Tibial artery (tissue), 4 donors: ENCODE measurements around the gene BAHCC1.

ENCODE experiments used
- DNase-seq, 2 donors: peaks; one replicate each; pipeline ENCODE4 v3.0.0-alpha.2; 2019
- H3K27ac ChIP-seq, 2 donors: fragments of 200-600 bp; sonication (generic) in 1 of 2; 1 replicate in 1 of 2; 2 replicates in 1 of 2; pipeline ENCODE4 v1.5.1; 2018 to 2019; ENCODE audit warnings: mild to moderate bottlenecking in 1 of 2
- H3K27me3 ChIP-seq, 2 donors: fragments of 200-600 bp; sonication (generic) in 1 of 2; one replicate each; pipeline versions ENCODE4 v1.5.1 to v1.6.0; 2016 to 2019
- H3K36me3 ChIP-seq, 3 donors: fragments of 200-600 bp; sonication (generic) in 2 of 3; one replicate each; pipeline ENCODE4 v1.5.1; 2016 to 2019; ENCODE audit warnings: mild to moderate bottlenecking in 2 of 3
- H3K4me1 ChIP-seq, 4 donors: fragments of 200-600 bp; sonication (generic) in 2 of 4; 1 replicate in 3 of 4; 2 replicates in 1 of 4; pipeline ENCODE4 v1.5.1; 2016 to 2019
- H3K4me3 ChIP-seq, 2 donors: fragments of 200-600 bp; sonication (generic) in 1 of 2; 1 replicate in 1 of 2; 2 replicates in 1 of 2; pipeline ENCODE4 v1.5.1; 2018 to 2019; ENCODE audit warnings: mild to moderate bottlenecking in 2 of 2
- H3K9me3 ChIP-seq, 3 donors: fragments of 200-600 bp; sonication (generic) in 1 of 3; one replicate each; pipeline ENCODE4 v1.5.1; 2016 to 2019
- intact Hi-C: fragments of 100-400 bp; cut with DNase I; formaldehyde crosslinking; loops from one replicate; pipeline ENCODE4 v1.15.0; 2023; ENCODE audit warnings: low total_unique reads
- TF ChIP-seq, protein P1 (sequence below), 2 experiments: fragments of 200-600 bp in 1 of 2; fragments of 450-650 bp in 1 of 2; IDR thresholded peaks; one replicate each; pipeline ENCODE4 v1.5.1; 2017 to 2019; ENCODE audit warnings: antibody characterized with exemption in 2 of 2, mild to moderate bottlenecking in 1 of 2, moderate library complexity in 1 of 2

Gene BAHCC1

DNA sequence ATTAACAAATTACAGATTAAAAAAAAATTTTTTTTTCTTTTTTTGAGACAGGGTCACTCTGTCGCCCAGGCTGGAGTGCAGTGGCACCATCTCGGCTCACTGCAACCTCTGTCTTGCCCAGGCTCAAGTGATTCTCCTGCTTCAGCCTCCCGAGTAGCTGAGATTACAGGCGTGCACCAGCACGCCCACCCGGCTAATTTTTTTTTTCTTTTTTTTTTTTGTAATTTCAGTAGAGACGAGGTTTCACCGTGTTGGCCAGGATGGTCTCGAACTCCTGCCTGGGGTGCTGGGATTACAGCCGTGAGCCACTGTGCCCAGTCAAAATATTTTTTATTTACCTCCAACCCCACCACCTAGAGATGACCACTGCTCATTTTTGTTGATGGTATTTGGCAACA lies 91.8 kb downstream of the BAHCC1 start:
- no peaks in the 10 kb centered on the region for H3K36me3 ChIP-seq
- H3K4me1 ChIP-seq = peaks cover 0 to 42% (median 35%) of the 10 kb centered on the region in 4 donors
- H3K4me3 ChIP-seq = peak overlapping the region; percentile 61 to 86
- peaks cover 0 to 9% of the 10 kb centered on the region in 2 donors for H3K27me3 ChIP-seq
- TF ChIP-seq, protein P1, sequence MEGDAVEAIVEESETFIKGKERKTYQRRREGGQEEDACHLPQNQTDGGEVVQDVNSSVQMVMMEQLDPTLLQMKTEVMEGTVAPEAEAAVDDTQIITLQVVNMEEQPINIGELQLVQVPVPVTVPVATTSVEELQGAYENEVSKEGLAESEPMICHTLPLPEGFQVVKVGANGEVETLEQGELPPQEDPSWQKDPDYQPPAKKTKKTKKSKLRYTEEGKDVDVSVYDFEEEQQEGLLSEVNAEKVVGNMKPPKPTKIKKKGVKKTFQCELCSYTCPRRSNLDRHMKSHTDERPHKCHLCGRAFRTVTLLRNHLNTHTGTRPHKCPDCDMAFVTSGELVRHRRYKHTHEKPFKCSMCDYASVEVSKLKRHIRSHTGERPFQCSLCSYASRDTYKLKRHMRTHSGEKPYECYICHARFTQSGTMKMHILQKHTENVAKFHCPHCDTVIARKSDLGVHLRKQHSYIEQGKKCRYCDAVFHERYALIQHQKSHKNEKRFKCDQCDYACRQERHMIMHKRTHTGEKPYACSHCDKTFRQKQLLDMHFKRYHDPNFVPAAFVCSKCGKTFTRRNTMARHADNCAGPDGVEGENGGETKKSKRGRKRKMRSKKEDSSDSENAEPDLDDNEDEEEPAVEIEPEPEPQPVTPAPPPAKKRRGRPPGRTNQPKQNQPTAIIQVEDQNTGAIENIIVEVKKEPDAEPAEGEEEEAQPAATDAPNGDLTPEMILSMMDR (IDR thresholded peaks at IDR 0.05) = no peak
- no peak overlapping the region for H3K27ac ChIP-seq
- intact Hi-C loops = no loop called here
- no peak for DNase-seq
- no peaks in the 10 kb centered on the region for H3K9me3 ChIP-seq

DNA sequence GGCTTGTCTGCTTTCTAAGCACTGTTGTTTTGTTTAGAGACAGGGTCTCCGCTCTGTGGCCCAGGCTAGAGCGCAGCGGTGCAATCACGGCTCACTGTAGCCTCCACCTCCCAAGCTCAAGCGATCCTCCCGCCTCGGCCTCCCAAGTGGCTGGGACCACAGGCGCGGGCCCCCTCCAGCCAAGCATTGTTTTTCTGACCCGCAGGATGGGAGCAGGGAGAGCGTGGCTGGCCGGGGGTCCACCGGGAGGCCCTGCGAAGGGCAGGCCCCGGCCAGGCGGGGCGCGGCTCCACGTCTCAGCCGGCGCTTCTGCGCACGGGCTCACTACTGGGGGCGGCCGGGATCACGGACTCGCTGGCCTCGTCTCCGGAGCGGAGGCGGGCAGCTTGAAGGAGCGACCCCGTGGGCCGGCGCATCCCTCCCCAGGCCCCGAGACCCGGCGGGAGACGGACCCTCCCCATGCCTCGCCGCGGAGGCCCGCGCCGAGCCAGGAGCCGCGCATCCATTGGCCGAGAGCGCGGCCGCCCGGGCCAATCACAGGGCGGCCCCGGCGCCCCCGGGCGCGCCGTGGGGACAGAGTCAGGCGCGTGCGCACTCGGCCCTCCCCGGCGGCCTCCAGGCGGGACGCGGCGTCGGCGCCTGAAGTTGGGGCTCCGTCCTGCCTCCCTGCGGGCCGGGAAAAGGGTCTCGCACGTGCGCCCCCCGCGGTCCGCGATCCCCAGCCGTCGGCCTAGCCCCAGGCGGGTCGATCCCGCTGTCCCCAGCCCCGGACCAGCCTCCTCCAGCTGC lies 92.4 kb downstream of the BAHCC1 start:
- TF ChIP-seq, protein P1 (IDR thresholded peaks at IDR 0.05) = peak in 1 of 2 experiments; percentile 5
- no peaks in the 10 kb centered on the region for H3K36me3 ChIP-seq
- H3K4me1 ChIP-seq = peaks cover 0 to 44% (median 35%) of the 10 kb centered on the region in 4 donors
- intact Hi-C loops = no loop called here
- H3K27ac ChIP-seq = peak overlapping the region; percentile 74 to 82
- no peaks in the 10 kb centered on the region for H3K9me3 ChIP-seq
- DNase-seq = peak; percentile 67 to 84
- peak overlapping the region; percentile 61 to 86 for H3K4me3 ChIP-seq
- H3K27me3 ChIP-seq = peaks cover 0 to 11% of the 10 kb centered on the region in 2 donors

DNA sequence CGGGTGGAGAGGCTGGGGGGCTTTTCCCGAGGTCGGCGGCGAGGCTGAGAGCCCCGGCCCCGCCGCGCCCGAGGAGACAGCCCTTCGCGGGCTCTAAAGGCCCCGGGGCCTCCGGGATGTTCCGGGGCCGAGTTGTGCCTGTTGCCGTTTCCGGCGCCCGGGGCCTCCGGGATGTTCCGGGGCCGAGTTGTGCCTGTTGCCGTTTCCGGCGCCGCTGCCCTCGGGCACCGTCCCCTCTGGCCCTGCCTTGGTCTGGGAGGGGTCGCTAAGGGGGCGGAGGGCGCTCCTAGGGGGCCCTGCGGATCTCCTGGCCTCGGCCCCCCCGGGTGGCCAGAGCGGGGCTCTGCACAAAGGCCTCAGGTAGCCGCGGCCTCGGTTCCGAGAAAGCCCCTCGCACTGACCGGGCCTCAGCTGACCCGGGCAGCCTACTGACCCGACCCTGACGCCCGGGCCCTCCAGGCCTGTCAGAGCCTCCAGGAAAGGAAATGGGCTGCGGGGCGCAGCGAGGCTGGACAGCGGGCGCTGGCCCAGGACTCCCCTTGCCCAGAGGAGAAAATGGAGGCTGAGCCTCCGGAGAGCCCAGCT lies 93.1 kb downstream of the BAHCC1 start:
- H3K4me1 ChIP-seq = peaks cover 0 to 42% (median 33%) of the 10 kb centered on the region in 4 donors
- H3K9me3 ChIP-seq = no peaks in the 10 kb centered on the region
- no peaks in the 10 kb centered on the region for H3K36me3 ChIP-seq
- peak overlapping the region; percentile 74 to 82 for H3K27ac ChIP-seq
- intact Hi-C loops = no loop called here
- H3K27me3 ChIP-seq = peaks cover 0 to 11% of the 10 kb centered on the region in 2 donors
- no peak for DNase-seq
- H3K4me3 ChIP-seq = peak overlapping the region; percentile 61 to 86
- TF ChIP-seq, protein P1 (IDR thresholded peaks at IDR 0.05) = no peak

DNA sequence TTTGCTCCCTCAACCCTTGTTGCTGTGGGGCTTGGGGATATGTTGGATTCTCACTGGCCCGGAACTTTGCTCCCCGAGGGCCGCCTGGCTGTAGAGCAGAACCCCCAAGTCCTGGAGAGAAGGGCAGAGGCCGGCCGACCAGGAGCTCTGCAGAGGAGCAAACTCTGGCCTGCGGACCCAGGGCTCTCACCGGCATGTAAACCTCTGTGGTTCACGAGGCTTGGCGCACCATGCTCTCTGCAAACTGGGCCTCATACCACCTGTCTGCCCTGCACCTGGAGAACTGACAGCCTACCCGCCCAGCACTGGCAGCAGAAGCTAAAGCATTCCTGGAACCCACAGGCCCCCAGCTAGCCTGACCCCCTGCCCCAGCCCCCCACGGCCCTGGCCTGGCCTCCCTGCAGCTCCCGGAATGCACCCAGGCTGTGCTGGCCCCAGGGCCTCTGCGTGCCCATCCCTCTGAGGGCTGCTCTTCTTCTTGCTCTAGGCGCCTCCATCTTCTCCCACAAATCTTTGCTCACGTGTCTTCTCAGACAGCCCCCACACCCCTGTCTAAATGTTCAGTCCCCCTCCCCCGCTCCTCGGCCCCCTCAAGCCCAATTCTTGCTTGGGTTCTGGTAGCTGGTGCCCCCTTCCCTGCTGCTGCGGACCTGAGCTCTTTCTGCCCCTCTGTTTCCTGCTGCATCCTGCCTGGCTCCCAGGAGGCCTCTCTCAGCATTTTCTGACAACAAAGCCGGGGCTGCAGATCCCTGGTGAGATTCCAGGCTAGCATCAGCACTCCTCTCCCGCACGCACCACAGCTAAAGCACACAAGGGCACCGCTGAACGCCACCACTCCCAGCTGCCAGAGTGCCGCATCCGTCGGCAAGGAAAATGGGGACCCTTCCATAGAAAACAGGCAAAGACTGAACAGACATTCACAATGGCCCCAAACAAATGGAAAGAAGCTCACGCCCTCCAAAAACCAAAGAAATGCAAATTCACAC lies 94.0 kb downstream of the BAHCC1 start:
- Histone ChIP-seq H3K4me3 (peak overlapping the region in 1 of 2 donors; percentile 86), H3K27ac (no peak overlapping the region), H3K9me3 (no peaks in the 10 kb centered on the region), H3K36me3 (no peaks in the 10 kb centered on the region), H3K4me1 (peaks cover 0 to 34% (median 24%) of the 10 kb centered on the region in 4 donors), H3K27me3 (peaks cover 0 to 11% of the 10 kb centered on the region in 2 donors)
- DNase-seq = no peak
- intact Hi-C loops = no loop called here
- TF ChIP-seq, protein P1 (IDR thresholded peaks at IDR 0.05) = no peak
